WTC11 (cell line): Measurements from ENCODE around the gene FAM53B. TPM values are rescaled to one million over a fixed set of nuclear protein-coding genes. Genes with fewer than 3 reads are reported as not detected.

ENCODE experiments used
- ATAC-seq: fragments of 200-7000 bp; cut with Tn5 transposase; 2 replicates; pipeline ENCODE4 v1.10.0; 2021; ENCODE audit warnings: mild to moderate bottlenecking, moderate library complexity
- CTCF ChIA-PET: fragments of 300-600 bp; sonication (Branson Sonifier 250); formaldehyde crosslinking; loops from one replicate; lab custom pipeline; 2021; ENCODE audit warnings: antibody characterized with exemption; lab: Charles Lee
- POLR2A ChIA-PET: fragments of 350-600 bp; sonication (Branson Sonifier 250); formaldehyde crosslinking; loops from one replicate; lab custom pipeline; 2021; ENCODE audit warnings: antibody characterized with exemption; lab: Charles Lee
- DNase-seq: peaks from one replicate; pipeline ENCODE4 v3.0.0; 2021; ENCODE audit warnings: low spot score
- H3K27ac Mint-ChIP-seq: 2 replicates; pipeline ENCODE4 v1.8.0; 2021; ENCODE audit warnings: mixed read lengths
- H3K27me3 Mint-ChIP-seq: 2 replicates; pipeline ENCODE4 v1.8.0; 2021; ENCODE audit warnings: low read depth, mild to moderate bottlenecking, moderate library complexity, mixed read lengths
- H3K36me3 Mint-ChIP-seq: 2 replicates; pipeline ENCODE4 v1.8.0; 2021; ENCODE audit warnings: mixed read lengths
- H3K4me1 Mint-ChIP-seq: 2 replicates; pipeline ENCODE4 v1.8.0; 2022; ENCODE audit warnings: mixed read lengths
- H3K4me3 Mint-ChIP-seq: 2 replicates; pipeline ENCODE4 v1.8.0; 2021; ENCODE audit warnings: mild to moderate bottlenecking, moderate library complexity, mixed read lengths
- H3K9me3 Mint-ChIP-seq: 2 replicates; pipeline ENCODE4 v1.8.0; 2021; ENCODE audit warnings: mixed read lengths
- ARID4B ChIP-seq: sonication (generic); formaldehyde crosslinking; IDR thresholded peaks from 2 replicates; pipeline ENCODE4 v1.8.0; 2023; ENCODE audit warnings: missing genetic modification reagents, mild to moderate bottlenecking, borderline replicate concordance
- ATF6 ChIP-seq: sonication (generic); formaldehyde crosslinking; IDR thresholded peaks from 2 replicates; pipeline ENCODE4 v1.8.1; 2023; ENCODE audit warnings: mild to moderate bottlenecking, missing genetic modification reagents
- CREB1 ChIP-seq: sonication (generic); formaldehyde crosslinking; IDR thresholded peaks from 2 replicates; pipeline ENCODE4 v1.8.0; 2023; ENCODE audit warnings: mild to moderate bottlenecking, missing genetic modification reagents
- EMX1 ChIP-seq: fragments of 250-450 bp; sonication (Bioruptor Pico); IDR thresholded peaks from 2 replicates; pipeline ENCODE4 v1.8.0; 2021; ENCODE audit warnings: mild to moderate bottlenecking
- ESRRA ChIP-seq: sonication (generic); formaldehyde crosslinking; IDR thresholded peaks from 2 replicates; pipeline ENCODE4 v1.8.1; 2022; ENCODE audit warnings: mild to moderate bottlenecking, missing genetic modification reagents, borderline replicate concordance
- FOXK1 ChIP-seq: sonication (generic); formaldehyde crosslinking; IDR thresholded peaks from 2 replicates; pipeline ENCODE4 v1.8.0; 2022; ENCODE audit warnings: mild to moderate bottlenecking, moderate library complexity, missing genetic modification reagents
- FOXP1 ChIP-seq: sonication (generic); formaldehyde crosslinking; IDR thresholded peaks from 2 replicates; pipeline ENCODE4 v1.8.0; 2022; ENCODE audit warnings: missing genetic modification reagents, mild to moderate bottlenecking, moderate library complexity, borderline replicate concordance
- GRHL2 ChIP-seq: fragments of 250-450 bp; sonication (Bioruptor Pico); IDR thresholded peaks from 2 replicates; pipeline ENCODE4 v1.8.0; 2022; ENCODE audit warnings: mild to moderate bottlenecking, moderate library complexity; ENCODE audit not compliant: insufficient replicate concordance, severe bottlenecking
- GTF2I ChIP-seq: fragments of 250-450 bp; sonication (Bioruptor Pico); conservative IDR thresholded peaks from 2 replicates; pipeline ENCODE4 v1.4.0; 2021; ENCODE audit warnings: mild to moderate bottlenecking
- HMGXB4 ChIP-seq: sonication (generic); formaldehyde crosslinking; IDR thresholded peaks from 2 replicates; pipeline ENCODE4 v1.8.1; 2023; ENCODE audit warnings: mild to moderate bottlenecking, moderate library complexity, missing genetic modification reagents
- MYBL2 ChIP-seq: sonication (generic); formaldehyde crosslinking; IDR thresholded peaks from 2 replicates; pipeline ENCODE4 v1.8.1; 2023; ENCODE audit warnings: mild to moderate bottlenecking, moderate library complexity, missing genetic modification reagents
- STAT6 ChIP-seq: sonication (generic); formaldehyde crosslinking; conservative IDR thresholded peaks from 2 replicates; pipeline ENCODE4 v1.8.1; 2023; ENCODE audit warnings: mild to moderate bottlenecking, low read depth, missing genetic modification reagents, moderate library complexity
- TEAD4 ChIP-seq: sonication (generic); formaldehyde crosslinking; IDR thresholded peaks from 2 replicates; pipeline ENCODE4 v1.8.0; 2022; ENCODE audit warnings: mild to moderate bottlenecking, missing genetic modification reagents
- ZMAT4 ChIP-seq: fragments of 250-450 bp; sonication (Bioruptor Pico); IDR thresholded peaks from 2 replicates; pipeline ENCODE4 v1.9.0; 2021; ENCODE audit warnings: mild to moderate bottlenecking
- ZNF121 ChIP-seq: sonication (generic); formaldehyde crosslinking; IDR thresholded peaks from 2 replicates; pipeline ENCODE4 v1.8.0; 2023; ENCODE audit warnings: missing genetic modification reagents
- ZNF138 ChIP-seq: sonication (generic); formaldehyde crosslinking; conservative IDR thresholded peaks from 2 replicates; pipeline ENCODE4 v1.8.1; 2022; ENCODE audit warnings: mild to moderate bottlenecking, moderate library complexity, missing genetic modification reagents
- ZNF416 ChIP-seq: fragments of 250-450 bp; sonication (Bioruptor Pico); IDR thresholded peaks from 2 replicates; pipeline ENCODE4 v1.9.0; 2021; ENCODE audit warnings: mild to moderate bottlenecking, inconsistent platforms
- total RNA-seq: library from RNA; stranded (reverse); gene quantifications from 3 replicates; pipeline ENCODE4 v1.2.3, GENCODE V29; 2021

Gene FAM53B
- total RNA-seq, 1 experiment from 2014 or later = 21.3 TPM

- peaks cover 24% of the 10 kb centered on the region for H3K4me1 Mint-ChIP-seq
- ATAC-seq = no peak
- H3K27ac Mint-ChIP-seq = no peak overlapping the region
- ChIA-PET POLR2A (no interaction called here), CTCF (interaction anchor here (2.1 kb wide), 1 partner anchor 12 kb away, joined by 11 read pairs; no protein-coding TSS in a partner anchor)
- H3K27me3 Mint-ChIP-seq = no peaks in the 10 kb centered on the region
- H3K4me3 Mint-ChIP-seq = no peak overlapping the region
- TF ChIP-seq STAT6 = no peak
- no peak for TF ChIP-seq ESRRA (CRISPR knock-in tag)
- no peak for TF ChIP-seq ZNF138 (CRISPR knock-in tag)
- TF ChIP-seq, all 79 proteins: peak for 0
- Mint-ChIP-seq H3K9me3 (no peaks in the 10 kb centered on the region), H3K36me3 (peaks cover 13% of the 10 kb centered on the region)
- DNase-seq = no peak
Measured at GRCh38 chr10:124730790-124731189, 13.4 kb downstream of the FAM53B start.

GRCh38 chr10:124728830-124729661 lies 15.1 kb downstream of the FAM53B start:
- TF ChIP-seq ZNF121 (CRISPR knock-in tag) (no peak), ZMAT4 (CRISPR knock-in tag) (no peak), ZNF138 (CRISPR knock-in tag) (no peak), EMX1 (CRISPR knock-in tag) (no peak)
- H3K27ac Mint-ChIP-seq = no peak overlapping the region
- no peaks in the 10 kb centered on the region for H3K27me3 Mint-ChIP-seq
- ATAC-seq = peak; percentile 45
- ChIA-PET POLR2A (no interaction called here), CTCF (interaction anchor here (1.0 to 2.1 kb wide), 3 partner anchors 9 to 24 kb away, joined by 3 to 7 read pairs (median 3); no protein-coding TSS in a partner anchor)
- H3K4me3 Mint-ChIP-seq = no peak overlapping the region
- no peak for DNase-seq
- peaks cover 13% of the 10 kb centered on the region for H3K36me3 Mint-ChIP-seq
- H3K9me3 Mint-ChIP-seq = no peaks in the 10 kb centered on the region
- peaks cover 29% of the 10 kb centered on the region for H3K4me1 Mint-ChIP-seq

GRCh38 chr10:124728071-124728829 lies 15.9 kb downstream of the FAM53B start:
- Mint-ChIP-seq H3K4me3 (no peak overlapping the region), H3K36me3 (peaks cover 13% of the 10 kb centered on the region), H3K27ac (no peak overlapping the region), H3K9me3 (no peaks in the 10 kb centered on the region), H3K4me1 (peaks cover 28% of the 10 kb centered on the region), H3K27me3 (no peaks in the 10 kb centered on the region)
- ChIA-PET CTCF (interaction anchor here (1.0 to 2.1 kb wide), 3 partner anchors 9 to 19 kb away, joined by 3 to 7 read pairs (median 4); no protein-coding TSS in a partner anchor), POLR2A (no interaction called here)
- ATAC-seq = no peak
- DNase-seq = no peak
- TF ChIP-seq ARID4B (CRISPR knock-in tag) (no peak), GTF2I (CRISPR knock-in tag) (no peak), FOXK1 (CRISPR knock-in tag) (no peak), MYBL2 (CRISPR knock-in tag) (no peak), HMGXB4 (CRISPR knock-in tag) (no peak), CREB1 (CRISPR knock-in tag) (no peak), ZNF416 (CRISPR knock-in tag) (no peak), FOXP1 (CRISPR knock-in tag) (no peak), ZNF138 (CRISPR knock-in tag) (no peak), TEAD4 (CRISPR knock-in tag) (no peak), GRHL2 (CRISPR knock-in tag) (no peak), ATF6 (CRISPR knock-in tag) (no peak)
